Gastroesophageal sphincter (tissue), 3 donors: ENCODE measurements around the gene AMPD2.

Experiments
- CTCF ChIP-seq, 4 experiments: fragments of 200-600 bp in 2 of 4; fragments of 450-650 bp in 2 of 4; sonication (generic) in 1 of 4; IDR thresholded peaks; one replicate each; pipeline ENCODE4 v1.5.1; 2017 to 2019; ENCODE audit warnings: antibody characterized with exemption in 4 of 4, mild to moderate bottlenecking in 2 of 4, moderate library complexity in 2 of 4
- EP300 ChIP-seq: sonication (generic); formaldehyde crosslinking; IDR thresholded peaks from one replicate; pipeline ENCODE4 v1.6.1; 2017; ENCODE audit warnings: antibody characterized with exemption, mild to moderate bottlenecking
- POLR2A ChIP-seq, 2 donors: fragments of 450-650 bp; IDR thresholded peaks; one replicate each; pipeline ENCODE4 v1.6.1; 2017; ENCODE audit warnings: antibody characterized with exemption in 2 of 2, mild to moderate bottlenecking in 2 of 2, moderate library complexity in 1 of 2
- POLR2AphosphoS5 ChIP-seq: sonication (generic); formaldehyde crosslinking; IDR thresholded peaks from one replicate; pipeline ENCODE4 v1.6.1; 2017; ENCODE audit warnings: antibody characterized with exemption

DNA sequence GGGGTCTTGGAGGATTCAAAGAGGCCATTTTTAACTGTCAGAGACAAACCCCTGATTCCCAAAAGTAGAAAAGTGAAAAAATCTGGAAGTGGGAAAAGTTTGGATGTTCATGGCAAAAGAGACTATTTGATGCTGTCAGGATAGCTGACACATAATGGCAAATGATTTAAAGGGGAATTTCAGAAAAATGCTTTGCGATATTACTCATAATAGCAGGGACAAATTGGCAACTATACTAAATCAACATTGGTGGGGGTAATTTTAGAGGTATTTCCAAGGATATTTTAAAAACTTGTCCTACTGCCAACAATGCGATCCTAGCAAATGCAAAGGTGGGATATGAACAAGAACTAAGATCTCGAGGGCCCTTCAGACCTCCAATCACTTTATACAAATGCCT is 31.0 kb downstream of the AMPD2 start:
- TF ChIP-seq CTCF (IDR thresholded peaks at IDR 0.05) (no peak), POLR2A (IDR thresholded peaks at IDR 0.05) (no peak), EP300 (no peak), POLR2AphosphoS5 (no peak)
